GM19397 (cell line): ENCODE data around the gene SCYL3.
"Not testable (repeated sequence)": the region's sequence is repeated elsewhere in the genome, so short reads cannot be mapped to it uniquely, and the experiment has no call there.

ENCODE experiments used
- ATAC-seq: cut with Tn5 transposase; IDR thresholded peaks from one replicate; pipeline ENCODE4 v1.9.1; 2021; ENCODE audit warnings: mild to moderate bottlenecking, moderate library complexity; ENCODE audit not compliant: unreplicated experiment

The SCYL3 gene

GRCh38 chr1:169871988-169872387, 21.7 kb downstream of the SCYL3 start:
- not testable (repeated sequence) for ATAC-seq

GRCh38 chr1:169869426-169869825, 24.3 kb downstream of the SCYL3 start:
- no peak for ATAC-seq

GRCh38 chr1:169868978-169869377, 24.7 kb downstream of the SCYL3 start:
- ATAC-seq, result no peak

DNA sequence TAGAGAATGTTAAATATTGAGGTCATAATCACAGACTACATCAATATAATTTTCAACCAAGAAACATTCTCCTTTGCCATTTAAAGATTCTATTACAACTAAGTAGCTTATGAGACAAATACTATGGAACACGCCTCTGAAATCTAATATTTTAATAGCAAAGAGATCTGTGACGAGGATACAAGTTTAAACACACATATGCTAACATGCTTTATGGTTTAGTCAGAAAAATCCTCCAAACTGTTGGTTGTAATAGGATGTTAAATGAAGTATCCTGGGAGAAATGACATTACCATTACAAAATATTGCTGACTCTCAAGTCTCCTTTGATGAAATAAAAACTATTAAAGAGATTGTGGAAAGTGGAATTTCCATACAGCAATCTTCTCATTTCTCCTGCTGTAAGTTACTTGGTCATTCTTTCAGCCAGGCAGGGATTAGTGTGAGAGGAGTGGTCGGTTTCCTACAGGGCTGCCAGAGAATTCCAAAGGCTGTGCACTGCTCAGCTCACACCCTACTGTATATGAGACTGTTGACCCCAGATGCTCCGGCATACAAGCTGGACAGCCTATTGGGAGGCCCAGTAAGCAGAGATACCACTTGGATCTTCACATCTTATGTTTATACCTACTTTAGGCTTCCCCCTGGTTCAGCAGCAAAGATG, 26.6 kb downstream of the SCYL3 start:
- no peak for ATAC-seq

DNA sequence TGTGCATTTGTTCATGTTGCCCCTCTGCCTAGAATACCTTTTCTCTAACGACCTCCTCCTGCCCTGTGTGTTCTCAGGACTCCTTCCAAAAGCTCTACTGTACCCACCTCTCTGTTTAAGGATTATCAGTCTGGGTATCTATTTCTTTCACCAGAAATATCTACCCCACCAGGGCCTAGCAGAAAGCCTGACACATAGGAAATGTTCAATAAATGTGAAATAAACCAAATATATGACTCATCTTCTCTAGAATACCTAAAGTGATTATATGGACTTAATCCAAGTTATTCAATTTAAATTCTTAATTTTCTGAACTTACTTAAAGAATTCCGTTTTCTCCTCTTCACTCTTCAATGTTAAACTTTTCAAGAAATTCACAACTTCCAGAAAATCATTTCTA, 27.1 kb downstream of the SCYL3 start:
- ATAC-seq, result no peak

DNA sequence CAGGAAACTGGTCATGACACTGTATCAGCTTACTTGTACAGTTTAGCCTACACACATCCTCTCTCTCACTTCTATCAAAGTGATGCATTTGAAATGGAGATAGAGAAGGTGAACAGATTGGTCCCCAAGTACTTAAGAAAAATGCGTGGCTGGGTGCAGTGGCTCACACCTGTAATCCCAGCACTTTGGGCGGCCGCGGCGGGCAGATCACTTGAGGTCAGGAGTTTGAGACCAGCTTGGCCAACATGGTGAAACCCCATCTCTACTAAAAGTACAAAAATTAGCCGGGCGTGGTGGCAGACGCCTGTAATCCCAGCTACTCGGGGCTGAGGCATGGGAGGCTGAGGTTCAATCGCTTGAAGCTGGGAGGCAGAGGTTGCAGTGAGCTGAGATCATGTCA, 29.2 kb downstream of the SCYL3 start:
- not testable (repeated sequence) for ATAC-seq

DNA sequence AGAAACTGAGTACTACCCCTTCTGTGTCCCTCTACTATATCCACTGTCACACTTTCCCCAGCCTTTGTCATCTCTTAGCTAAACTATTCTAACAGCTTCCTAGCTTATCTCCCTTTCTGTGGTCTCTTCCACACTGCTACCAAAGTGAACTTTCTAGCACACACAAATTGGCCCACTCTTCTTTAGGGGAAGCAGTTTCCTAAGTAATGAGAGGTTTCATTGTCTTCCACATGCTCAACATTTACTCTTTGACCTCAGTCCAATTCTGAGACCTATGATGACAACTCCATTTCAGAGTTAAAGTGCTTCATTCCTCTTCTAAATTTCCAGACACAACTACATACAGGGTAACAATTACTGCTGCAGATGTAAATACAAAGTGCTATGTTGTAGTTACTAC, 32.9 kb downstream of the SCYL3 start:
- ATAC-seq, result no peak

DNA sequence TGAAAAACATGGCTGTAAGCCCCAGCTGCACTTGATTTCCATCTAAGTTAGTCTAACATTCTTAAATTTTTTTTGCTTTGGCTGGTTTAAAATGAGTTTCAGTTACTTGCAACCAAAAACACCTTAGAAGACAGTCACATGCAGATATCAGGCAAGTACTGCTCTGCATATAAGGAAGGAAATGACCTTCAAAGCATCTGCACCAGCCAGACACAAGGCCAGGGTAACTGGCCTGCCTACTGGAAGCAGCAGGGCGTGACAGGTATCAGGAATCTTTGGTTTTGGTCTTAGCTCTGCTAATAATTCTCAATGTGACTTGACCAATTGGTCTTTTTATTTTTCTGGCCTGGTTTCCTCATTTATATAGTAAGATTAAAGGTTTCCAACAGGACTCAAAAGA, 33.5 kb downstream of the SCYL3 start:
- no peak for ATAC-seq

- ATAC-seq, result no peak
These were observed 34.7 kb downstream of the SCYL3 start for GRCh38 chr1:169859001-169859400.

DNA sequence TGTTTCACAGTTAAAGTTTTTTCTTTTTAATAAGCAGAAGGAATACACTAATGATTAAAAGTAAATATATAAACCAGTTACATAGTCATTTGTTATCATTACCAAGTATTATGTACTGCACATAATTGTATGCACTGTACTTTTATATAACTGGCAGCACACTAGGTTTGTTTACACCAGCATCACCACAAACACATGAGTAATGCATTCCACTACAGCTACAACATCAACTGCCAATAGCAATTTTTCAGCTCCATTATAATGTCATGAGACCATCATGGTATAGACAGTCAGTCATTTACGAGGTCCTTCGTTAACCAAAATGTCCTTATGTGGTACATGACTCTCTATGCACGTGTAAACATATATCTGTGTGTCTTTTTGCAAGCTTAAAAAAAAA, 35.2 kb downstream of the SCYL3 start:
- no peak for ATAC-seq

GRCh38 chr1:169853341-169853740, 40.4 kb downstream of the SCYL3 start:
- no peak for ATAC-seq

- no peak for ATAC-seq
These were observed 44.2 kb downstream of the SCYL3 start for GRCh38 chr1:169849346-169850022.

DNA sequence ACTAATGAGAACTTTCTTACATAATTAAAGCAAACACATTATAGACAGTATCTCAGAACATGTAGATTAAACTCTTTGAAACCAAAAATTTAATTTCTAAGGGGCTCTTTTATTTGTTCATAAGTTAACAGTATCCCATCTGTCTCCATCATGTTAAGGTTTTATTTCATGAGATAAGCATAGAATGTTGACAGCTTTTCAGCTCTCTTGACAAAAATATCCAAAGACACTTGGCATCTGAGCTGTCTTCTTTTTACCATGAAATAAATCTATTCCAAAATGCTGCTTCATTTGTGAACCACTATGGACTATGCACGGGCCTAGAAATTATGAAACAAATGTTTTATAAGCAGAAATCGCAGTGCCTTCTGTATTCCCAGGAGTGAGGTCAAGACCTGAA, 45.2 kb downstream of the SCYL3 start:
- no peak for ATAC-seq

DNA sequence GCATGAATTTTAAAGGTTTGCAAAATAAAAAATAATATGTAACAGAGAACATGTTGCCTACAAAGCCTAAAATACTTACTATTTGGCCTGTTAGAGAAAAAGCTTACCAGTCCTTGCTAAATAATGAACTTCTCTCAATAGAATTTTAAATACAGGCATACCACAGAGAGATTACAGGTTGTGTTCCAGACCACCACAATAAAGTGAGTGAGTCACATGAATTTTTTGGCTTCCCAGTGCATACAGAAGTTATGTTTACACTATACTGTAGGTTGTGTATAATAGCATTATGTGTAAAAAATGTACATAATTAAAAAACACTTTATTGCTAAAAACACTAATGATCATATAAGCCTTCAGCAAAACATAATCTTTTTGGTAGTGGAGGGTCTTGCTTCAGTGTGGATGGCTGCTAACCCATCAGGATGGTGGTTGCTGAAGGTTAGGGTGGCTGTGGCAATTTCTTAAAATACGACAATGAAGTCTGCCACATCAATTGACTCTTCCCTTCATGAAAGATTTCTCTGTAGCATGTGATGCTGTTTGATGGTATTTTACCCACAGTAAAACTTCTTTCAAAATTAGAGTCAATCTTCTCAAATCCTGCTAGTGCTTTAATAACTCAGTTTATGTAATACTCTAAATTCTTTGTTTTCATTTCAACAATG, 48.6 kb downstream of the SCYL3 start:
- no peak for ATAC-seq

DNA sequence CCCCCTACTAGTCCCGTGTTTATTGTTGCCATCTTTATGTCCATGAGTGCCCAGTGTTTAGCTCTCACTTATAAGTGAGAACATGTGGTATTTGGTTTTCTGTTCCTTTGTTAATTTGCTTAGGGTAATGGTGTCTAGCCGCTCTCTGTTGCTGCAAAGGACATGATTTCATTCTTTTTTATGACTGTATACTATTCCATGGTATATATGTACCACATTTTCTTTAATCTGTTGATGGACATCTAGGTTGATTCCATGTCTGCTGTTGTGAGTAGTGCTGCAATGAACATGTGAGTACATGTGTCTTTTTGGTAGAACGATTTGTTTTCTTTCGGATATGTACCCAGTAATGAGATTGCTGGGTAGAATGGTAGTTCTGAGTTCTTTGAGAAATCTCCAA, 54.8 kb downstream of the SCYL3 start:
- no peak for ATAC-seq

- ATAC-seq, result no peak
These were observed 57.5 kb downstream of the SCYL3 start for GRCh38 chr1:169836198-169836597.

- ATAC-seq, result no peak
These were observed 58.0 kb downstream of the SCYL3 start for GRCh38 chr1:169835647-169836046.

- ATAC-seq, result no peak
These were observed 58.8 kb downstream of the SCYL3 start for GRCh38 chr1:169834869-169835268.

DNA sequence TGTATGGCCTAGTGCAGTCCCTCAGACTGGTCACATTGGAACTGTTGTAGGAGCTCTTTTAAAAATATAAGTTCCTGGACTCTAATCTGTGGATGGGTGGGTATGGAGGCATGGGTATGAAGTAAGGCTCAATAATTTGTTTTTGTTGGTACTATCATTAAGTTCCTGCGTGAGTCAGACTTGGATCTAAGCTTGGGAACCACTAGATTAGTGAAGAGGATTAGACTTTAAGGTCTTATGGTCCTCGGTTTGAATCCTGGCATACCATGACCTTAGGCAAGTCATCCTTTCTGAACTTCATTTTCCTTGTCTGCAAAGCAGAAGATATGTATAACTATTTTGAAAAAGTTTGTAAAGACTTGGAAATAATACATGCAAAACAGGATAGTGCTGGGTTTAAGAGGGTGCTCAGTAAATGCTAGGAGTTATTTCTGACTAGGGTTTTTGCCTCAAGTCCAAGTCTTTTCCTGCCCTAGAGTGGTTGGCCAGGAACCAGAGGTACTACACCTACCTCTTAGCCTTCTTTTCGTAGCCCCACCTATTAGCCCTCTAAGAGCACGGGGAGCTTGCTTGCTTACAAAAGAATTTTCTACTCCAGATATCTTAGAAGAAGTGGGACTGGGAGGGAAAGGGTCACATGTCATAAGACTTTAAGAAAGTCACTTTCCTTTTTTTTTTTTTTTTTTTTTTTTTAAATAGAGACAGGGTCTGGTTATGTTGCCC, 60.4 kb downstream of the SCYL3 start:
- no peak for ATAC-seq

DNA sequence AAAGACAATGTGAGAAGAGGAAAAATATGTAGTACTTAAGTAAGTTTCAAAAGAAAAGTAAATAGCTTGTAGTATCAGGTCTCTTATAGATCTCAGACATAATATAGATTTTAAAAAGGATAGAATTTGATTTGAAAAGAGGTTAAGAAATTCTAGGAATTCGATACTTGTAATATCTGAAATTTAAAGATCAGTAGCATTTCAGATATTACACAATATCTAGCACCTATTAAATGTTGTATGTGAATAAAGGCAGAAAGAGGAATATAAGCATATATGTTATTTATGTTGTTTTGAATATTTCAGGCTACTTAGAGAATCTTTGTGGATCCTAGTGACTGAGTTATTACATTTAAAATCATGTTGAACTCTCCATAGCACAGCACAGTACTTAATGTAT, 64.0 kb downstream of the SCYL3 start:
- no peak for ATAC-seq

DNA sequence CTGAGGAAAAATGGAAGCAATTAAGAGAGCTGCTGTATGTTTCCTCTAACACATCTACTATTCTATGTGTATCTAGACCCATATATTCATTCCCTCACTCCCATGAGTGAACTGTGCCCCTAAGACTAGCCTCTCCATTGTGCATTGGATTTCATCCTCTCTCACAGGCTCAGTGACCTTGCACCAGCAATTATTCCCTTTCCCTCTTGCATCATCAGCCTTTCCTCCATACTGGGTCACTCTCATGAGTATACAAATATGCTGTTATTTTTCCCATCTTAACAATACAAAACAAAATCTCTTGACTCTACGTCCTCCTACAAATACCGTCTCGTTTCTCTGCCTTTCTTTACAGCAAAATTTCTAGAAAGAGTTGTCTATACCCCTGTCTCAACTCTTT, 69.5 kb downstream of the SCYL3 start:
- no peak for ATAC-seq

DNA sequence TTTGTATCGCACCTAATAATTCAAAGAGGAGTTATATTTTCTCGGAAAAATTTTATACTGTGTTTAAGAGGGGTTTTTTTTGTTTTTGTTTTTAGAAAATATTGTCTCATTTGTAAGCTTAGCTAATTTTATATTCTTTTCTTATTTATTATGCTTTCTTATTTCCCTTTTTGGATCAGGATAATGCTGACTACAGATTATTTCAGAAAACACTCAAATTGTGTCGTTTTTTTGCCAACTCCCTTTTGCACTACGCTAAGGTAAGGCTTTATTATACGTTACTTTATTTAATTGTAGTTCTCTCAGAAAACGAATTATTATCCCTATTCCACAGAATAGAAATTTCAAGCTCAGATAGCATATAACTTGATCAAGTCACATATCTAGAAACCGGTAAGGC, 72.2 kb downstream of the SCYL3 start:
- no peak for ATAC-seq
